NB4 (cell line): Measurements from ENCODE around the gene METTL25B.

ENCODE experiments used
- DNase-seq: peaks from one replicate; pipeline ENCODE4 v3.0.0; 2010; ENCODE audit warnings: low read depth
- H3K4me3 ChIP-seq: one replicate; pipeline ENCODE4 v1.5.1; 2011; ENCODE audit warnings: mild to moderate bottlenecking, low read depth, low read length, moderate library complexity
- CTCF ChIP-seq: IDR thresholded peaks from one replicate; pipeline ENCODE4 v1.5.1; 2012; ENCODE audit warnings: low read depth, low read length
- MYC ChIP-seq: IDR thresholded peaks from 2 replicates; pipeline ENCODE4 v1.6.1; 2011; ENCODE audit warnings: low read depth, low read length
- POLR2A ChIP-seq: IDR thresholded peaks from 2 replicates; pipeline ENCODE4 v1.6.1; 2011; ENCODE audit warnings: mild to moderate bottlenecking; ENCODE audit not compliant: insufficient read length; ENCODE audit errors: extremely low read depth
- TF ChIP-seq, protein P1 (sequence below): IDR thresholded peaks from 2 replicates; pipeline ENCODE4 v1.6.1; 2011; ENCODE audit warnings: low read depth, low read length

Gene METTL25B

DNA sequence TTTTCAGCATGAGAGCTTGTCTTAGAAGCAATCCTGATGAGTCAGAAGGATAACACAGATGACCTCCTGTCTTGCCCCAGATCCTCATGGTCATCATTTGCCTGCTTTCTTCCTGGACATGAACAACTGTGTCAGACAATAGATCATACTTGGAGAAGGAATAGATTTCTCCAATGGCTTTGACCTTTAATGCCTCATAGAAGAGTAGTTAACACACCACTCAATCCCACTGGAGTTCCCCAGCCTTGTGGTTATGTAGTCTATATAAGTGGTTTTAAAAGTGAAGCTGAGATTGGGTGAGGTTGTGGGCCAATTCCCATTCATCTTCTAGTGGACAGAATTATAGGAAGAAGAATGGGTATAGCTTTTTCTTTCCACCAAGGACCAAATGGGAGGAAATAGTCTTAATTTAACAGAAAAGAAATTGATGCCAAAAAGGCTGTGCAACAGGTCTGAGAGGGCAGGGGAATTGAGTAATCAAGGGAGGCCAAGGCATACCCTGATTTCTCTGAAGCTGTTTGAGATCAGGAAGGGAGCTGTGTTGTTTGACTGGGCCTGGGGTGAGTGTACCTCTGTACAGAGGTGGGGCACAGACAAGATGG, 53.4 kb downstream of the METTL25B start:
- DNase-seq = no peak
- no peak overlapping the region for H3K4me3 ChIP-seq
- TF ChIP-seq, protein P1, sequence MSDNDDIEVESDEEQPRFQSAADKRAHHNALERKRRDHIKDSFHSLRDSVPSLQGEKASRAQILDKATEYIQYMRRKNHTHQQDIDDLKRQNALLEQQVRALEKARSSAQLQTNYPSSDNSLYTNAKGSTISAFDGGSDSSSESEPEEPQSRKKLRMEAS = no peak

DNA sequence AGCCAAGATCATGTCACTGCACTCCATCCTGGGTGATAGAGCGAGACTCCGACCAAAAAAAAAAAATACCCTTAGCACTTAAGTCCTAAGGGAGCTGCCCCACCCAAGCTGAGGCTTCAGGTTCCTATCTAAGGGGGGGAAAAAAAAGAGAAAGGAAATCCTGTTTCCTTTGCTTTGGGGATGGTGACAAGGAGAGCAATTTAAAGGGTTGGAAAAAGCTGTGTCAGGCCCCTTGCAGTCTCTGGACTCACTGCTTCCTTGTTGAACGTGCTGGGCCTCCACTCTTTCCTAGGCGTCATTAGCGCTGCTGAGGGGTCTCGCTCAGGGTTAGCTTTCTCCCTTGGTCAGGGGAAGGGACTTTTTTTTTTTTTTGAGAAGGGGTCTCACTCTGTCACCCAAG, 57.2 kb downstream of the METTL25B start:
- H3K4me3 ChIP-seq = no peak overlapping the region
- DNase-seq = no peak
- TF ChIP-seq, protein P1 = no peak
- TF ChIP-seq POLR2A (no peak), MYC (no peak), CTCF (no peak)
